ENCODE measurements around the gene ARHGAP35.
A peak's percentile ranks its signal among the peaks of the same experiment; 100 is the strongest.

DNA sequence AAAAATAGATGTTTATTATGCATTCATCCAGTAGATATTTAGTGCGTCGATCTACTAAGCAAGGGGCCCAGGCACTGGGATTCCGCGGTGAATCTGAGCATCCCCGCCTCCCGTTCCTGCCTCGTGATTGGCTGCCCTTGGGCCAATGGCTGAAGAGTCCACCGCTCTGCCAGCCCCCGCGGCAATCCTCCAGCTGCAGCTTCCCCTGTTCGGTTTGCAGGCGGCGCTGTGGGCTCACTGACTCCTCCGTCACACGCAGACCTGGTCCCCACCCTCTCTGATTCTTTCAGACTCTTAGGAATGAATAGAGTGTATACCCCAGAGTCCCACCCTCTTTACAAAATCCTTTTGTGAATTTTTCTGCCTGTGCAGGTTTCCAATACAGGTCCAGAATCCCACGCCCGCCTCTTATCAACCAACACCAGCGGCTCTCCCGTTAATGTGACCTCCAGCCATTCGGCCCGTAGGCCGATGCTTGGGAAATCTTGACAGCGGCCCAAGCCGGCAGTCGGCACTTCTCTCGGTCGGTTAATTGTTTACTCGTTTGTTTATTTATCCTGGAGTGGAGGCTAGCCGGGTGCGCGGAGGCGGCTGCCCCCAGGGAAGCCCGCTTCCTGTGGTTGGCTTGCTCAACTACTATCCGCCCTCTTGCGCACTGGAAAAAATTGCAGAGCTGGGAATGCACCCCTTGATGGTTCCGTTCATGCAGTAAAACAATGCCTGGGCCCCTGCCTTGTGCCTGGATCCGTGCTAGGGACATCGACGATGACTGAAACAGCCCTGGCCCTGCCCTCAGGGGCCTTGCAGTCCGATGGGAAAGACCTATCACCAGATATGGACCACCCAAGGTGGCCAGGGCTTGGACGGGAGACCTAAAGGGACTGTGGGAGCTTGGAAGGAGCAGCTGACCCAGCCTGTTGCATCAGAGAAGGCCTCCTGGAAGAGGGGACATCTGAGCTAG, 4.5 kb upstream of the ARHGAP35 start:
- TF ChIP-seq POLR2A (IDR thresholded peaks at IDR 0.05), result peak; percentile 69
- TF ChIP-seq, protein P1, sequence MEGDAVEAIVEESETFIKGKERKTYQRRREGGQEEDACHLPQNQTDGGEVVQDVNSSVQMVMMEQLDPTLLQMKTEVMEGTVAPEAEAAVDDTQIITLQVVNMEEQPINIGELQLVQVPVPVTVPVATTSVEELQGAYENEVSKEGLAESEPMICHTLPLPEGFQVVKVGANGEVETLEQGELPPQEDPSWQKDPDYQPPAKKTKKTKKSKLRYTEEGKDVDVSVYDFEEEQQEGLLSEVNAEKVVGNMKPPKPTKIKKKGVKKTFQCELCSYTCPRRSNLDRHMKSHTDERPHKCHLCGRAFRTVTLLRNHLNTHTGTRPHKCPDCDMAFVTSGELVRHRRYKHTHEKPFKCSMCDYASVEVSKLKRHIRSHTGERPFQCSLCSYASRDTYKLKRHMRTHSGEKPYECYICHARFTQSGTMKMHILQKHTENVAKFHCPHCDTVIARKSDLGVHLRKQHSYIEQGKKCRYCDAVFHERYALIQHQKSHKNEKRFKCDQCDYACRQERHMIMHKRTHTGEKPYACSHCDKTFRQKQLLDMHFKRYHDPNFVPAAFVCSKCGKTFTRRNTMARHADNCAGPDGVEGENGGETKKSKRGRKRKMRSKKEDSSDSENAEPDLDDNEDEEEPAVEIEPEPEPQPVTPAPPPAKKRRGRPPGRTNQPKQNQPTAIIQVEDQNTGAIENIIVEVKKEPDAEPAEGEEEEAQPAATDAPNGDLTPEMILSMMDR (IDR thresholded peaks at IDR 0.05), result peak; percentile 67 to 86 (median 76)

Measured in right lobe of liver (tissue), 4 donors.